Loucy (cell line): ENCODE results near the gene NAGLU.

ENCODE experiments used
- EZH2phosphoT487 ChIP-seq: fragments of 200-600 bp; IDR thresholded peaks from 2 replicates; pipeline ENCODE4 v1.6.1; 2018; ENCODE audit warnings: antibody characterized with exemption, mild to moderate bottlenecking, moderate library complexity, borderline replicate concordance
- TF ChIP-seq, protein P1 (sequence below): fragments of 200-600 bp; sonication (generic); conservative IDR thresholded peaks from 2 replicates; pipeline ENCODE4 v1.5.1; 2014; ENCODE audit warnings: mild to moderate bottlenecking, antibody characterized with exemption, low read length

DNA sequence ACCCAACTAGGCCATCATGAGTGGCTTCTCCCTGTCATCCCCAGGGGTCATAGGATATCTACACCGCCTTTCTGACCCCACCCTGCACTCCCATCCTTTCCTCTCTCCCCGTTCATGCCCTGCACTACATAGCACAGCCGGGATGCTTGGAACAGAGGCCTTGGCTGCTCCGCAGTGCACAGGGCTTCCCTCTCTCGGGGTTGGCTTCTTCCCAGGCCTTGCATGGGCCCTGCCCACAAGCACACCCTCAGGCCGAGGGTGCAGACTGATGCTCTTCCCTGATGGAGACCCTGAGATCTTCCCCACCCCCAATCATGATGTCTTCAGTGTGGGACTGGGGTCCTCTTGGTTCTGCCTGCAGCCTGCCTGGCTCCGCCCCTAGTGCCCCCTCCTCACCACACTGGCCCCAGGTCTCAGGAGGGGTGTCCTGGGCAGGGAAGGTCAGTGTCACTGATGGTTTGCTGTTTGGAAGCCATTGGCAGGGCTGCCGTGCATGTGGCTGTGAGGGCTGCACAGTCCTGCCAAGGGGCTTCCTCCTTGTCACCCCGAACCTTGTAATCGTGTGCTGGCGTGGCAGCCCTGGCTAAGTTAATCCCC lies 14.3 kb upstream of the NAGLU start:
- TF ChIP-seq, protein P1, sequence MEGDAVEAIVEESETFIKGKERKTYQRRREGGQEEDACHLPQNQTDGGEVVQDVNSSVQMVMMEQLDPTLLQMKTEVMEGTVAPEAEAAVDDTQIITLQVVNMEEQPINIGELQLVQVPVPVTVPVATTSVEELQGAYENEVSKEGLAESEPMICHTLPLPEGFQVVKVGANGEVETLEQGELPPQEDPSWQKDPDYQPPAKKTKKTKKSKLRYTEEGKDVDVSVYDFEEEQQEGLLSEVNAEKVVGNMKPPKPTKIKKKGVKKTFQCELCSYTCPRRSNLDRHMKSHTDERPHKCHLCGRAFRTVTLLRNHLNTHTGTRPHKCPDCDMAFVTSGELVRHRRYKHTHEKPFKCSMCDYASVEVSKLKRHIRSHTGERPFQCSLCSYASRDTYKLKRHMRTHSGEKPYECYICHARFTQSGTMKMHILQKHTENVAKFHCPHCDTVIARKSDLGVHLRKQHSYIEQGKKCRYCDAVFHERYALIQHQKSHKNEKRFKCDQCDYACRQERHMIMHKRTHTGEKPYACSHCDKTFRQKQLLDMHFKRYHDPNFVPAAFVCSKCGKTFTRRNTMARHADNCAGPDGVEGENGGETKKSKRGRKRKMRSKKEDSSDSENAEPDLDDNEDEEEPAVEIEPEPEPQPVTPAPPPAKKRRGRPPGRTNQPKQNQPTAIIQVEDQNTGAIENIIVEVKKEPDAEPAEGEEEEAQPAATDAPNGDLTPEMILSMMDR: no peak
- no peak for TF ChIP-seq EZH2phosphoT487
